Measurements from ENCODE around the gene MZB1.
"Not testable (repeated sequence)": the region's sequence is repeated elsewhere in the genome, so short reads cannot be mapped to it uniquely, and the experiment has no call there.

MZB1 gene

DNA sequence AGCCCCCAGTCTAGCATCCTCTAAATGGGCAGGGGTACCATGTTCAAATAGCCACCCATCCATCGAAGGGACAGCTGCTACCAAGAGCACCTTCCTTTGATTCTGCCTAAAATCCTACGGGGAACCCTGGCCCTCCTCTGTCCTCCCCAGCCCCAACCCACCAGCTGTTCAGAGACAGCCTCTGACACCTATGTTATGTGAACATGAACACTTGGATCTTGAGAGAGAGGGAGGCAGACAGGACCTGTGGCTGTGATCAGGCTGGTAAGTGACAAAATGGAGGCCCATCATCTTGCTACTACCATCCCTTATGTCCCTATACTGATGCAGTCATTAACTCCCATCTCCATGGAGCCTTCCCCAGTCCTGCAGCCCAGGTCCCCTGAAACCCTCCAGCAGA is 14.8 kb downstream of the MZB1 start:
- no peak for DNase-seq (ENCODE audit: low read depth)

DNA sequence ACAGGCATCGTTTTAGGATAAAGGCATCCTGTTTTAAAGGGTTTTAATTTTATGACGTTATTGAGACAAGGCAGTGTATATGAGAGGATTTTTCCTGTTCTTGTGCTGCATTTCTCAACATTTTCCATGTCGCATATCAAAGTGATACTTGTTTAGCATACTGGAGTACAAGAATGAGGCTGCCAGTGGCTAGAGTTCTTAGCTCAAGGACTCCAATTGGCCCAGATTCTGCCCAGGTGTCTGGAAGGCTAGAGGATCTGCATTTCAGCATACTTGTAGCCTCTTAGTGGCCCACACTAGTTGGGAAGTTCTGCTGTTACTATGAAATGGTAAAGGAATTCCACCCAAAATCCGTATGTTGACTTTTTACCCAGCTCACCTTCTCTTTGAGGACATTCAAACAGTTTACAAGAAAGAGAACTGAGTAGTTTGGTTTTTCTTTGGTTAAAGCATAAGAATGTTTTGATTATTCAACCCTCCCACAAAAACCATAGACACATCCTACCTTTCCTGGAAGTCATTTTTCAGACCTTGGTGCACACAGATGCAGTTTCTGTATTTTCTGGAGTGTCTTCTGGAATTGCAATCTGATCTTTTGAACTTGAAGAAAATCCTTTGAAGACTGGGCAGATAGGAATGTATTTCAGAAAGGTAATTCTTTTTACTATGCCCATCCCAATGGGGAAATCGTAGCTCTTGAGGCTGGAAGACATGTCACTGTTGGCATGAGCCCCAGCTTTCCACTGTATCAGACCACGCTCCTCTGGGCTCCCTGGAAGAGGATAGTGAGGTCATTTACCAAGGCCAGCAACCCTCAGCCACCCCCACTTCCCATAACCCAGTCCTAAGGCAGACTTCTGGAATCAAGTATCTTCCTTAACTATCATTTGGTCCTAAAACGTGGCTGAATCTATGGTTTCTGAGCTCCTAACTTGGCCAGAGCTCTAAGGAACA is 18.0 kb downstream of the MZB1 start:
- DNase-seq (ENCODE audit: low read depth): no peak

DNA sequence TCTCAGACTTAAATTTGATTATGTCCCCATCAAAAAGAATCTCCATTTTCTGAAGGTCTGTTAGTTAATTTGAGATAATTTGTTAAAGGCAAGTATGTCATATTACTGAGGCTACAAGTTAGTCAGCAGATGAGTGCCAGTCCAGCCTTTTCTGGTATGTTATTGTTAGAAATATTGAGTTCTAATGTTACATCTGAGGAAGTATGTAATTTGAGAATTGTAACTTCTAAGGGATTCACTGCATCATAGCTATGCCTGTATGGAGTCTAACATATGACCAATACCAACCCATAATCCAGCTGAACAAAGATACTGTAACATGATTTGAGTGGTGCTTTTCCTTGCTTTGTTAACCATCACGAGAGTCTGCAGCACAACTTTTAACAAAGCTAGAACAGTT is 20.5 kb downstream of the MZB1 start:
- DNase-seq (ENCODE audit: low read depth): no peak

DNA sequence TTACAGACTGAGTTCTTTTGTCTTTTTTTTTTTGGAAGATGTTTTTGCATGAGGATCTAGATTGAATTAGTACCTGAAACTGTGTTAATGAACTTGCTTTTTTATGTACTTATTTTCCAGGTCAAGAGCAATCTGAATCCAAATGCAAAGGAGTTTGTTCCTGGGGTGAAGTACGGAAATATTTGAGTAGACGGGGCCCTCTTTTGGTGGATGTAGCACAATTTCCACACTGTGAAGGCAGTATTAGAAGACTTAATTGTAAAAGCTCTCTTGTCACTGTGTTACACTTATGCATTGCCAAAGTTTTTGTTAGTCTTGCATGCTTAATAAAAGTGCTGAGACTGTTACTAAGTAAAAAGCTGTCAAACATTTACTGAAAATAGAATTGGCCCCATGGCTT is 21.1 kb downstream of the MZB1 start:
- DNase-seq (ENCODE audit: low read depth): no peak

DNA sequence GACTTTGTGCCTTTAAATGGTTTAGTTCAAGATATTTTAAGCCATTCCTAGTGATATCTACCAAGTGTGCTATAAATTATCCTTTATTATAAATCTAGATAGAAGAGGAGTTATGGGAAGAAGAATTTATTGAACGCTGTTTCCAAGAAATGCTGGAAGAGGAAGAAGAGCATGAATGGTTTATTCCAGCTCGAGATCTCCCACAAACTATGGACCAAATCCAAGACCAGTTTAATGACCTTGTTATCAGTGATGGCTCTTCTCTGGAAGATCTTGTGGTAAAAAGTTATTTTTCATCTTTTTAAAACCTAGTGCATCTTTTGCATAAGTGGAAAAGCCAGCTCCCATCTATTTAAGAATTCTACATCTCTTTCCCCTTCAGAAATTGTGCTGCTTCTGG is 25.2 kb downstream of the MZB1 start:
- DNase-seq (ENCODE audit: low read depth): no peak

DNA sequence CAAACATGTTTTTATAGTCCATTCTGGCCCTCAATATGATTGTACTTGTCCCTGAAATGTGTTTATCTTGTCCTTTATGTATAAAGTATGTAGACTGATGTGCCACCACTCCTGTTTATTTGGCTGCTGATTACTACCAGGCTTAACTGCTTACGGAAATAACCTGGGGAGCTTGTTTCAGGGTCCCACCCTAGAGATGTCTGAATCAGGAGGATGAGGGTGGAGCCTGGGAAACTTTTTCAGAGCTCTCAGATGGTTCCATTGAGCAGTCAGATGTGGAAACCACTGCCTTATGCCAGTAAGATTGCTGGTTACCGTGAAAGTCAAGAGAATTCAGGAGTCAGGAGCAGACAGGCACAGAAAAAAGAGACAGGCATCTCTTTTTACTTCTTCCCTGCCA is 25.8 kb downstream of the MZB1 start:
- no peak for DNase-seq (ENCODE audit: low read depth)

DNA sequence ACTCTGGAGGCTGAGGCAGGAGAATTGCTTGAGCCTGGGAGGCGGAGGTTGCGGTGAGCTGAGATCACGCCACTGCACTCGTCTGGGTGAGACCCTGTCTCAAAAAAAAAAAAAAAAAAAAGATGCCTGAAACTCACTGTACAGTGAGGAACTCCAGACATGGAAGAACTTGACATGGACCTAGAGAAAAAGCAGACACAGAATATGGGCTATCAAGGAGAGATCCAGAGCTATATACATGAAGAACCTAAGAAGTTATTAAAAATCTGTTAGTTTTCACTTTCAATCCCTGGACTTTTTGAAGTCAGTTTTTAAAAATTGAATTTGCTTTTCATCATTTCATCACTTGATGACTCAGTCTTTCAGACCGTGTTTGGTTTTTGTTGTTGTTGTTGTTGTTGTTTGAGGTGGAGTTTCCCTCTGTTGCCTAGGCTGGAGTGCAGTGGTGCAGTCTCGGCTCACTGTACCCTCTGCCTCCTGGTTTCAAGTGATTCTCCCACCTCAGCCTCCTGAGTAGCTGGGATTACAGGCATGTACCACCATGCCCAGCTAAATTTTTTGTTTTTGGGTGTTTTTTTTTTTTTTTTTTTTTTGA is 27.8 kb downstream of the MZB1 start:
- DNase-seq (ENCODE audit: low read depth): no peak

DNA sequence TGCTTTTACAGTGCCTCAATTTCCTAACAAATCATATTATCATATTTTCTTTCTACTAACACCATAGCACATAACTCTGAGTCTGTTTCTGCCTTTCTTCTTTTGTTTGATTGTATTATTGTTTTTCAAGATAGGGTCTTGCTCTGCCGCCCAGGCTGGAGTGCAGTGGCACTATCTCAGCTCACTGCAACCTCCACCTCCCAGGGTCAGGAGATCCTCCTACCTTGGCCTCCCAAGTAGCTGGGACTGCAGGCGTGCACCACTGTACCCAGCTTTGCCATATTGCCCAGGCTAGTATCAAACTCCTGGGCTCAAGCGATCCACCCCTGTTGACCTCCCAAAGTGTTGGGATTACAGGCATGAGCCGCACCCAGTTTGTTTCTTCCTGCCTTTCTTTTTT is 29.3 kb downstream of the MZB1 start:
- no peak for DNase-seq (ENCODE audit: low read depth)

DNA sequence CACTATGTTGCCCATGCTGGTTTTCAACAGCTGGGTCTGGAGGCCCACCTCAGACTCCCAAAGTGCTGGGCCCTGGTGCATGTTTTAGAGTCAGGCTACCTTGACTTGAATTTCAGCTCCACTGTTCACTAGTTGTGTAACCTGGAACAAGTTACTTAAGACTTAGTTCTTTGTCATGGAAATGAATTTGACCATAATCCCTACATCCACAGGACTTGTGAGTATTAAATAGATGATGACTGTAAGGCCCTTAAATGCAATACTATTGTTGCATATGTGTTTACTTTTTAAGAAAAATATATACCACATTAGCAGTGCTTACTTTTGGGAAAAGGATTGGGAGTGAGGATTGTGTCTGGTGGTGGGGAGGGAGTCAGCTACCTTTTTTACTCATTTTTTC is 31.6 kb downstream of the MZB1 start:
- DNase-seq (ENCODE audit: low read depth): no peak

DNA sequence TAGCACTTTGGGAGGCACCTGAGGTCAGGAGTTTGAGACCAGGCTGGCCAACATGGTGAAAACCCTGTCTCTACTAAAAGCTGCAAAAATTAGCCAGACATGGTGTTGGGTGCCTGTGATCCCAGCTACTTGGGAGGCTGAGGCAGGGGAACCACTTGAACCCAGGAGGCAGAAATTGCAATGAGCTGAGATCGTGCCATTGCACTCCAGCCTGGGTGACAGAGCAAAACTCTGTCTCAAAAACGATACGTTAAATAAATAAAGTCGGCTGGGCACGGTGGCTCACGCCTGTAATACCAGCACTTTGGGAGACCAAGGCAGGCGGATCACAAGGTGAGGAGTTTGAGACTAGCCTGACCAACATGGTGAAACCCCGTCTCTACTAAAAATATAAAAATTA is 33.8 kb downstream of the MZB1 start:
- not testable (repeated sequence) for DNase-seq (ENCODE audit: low read depth)

DNA sequence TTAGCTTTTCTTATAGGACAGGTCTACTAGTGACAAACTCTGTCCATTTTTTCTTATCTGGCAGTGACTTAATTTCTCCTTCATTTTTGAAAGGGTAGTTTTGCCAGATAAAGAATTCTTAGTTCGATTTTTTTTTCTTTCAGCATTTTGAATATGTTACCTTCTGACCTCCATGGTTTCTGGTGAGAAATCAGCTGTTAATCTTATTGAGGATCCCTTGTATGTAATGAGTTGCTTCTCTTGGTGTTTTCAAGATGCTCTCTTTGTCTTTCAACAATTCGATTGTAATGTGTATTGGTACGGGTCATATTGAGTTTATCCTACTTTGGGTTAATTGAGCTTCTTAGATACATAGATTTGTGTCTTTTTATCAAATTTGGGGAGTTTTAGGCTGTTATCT is 35.5 kb downstream of the MZB1 start:
- DNase-seq (ENCODE audit: low read depth): no peak

DNA sequence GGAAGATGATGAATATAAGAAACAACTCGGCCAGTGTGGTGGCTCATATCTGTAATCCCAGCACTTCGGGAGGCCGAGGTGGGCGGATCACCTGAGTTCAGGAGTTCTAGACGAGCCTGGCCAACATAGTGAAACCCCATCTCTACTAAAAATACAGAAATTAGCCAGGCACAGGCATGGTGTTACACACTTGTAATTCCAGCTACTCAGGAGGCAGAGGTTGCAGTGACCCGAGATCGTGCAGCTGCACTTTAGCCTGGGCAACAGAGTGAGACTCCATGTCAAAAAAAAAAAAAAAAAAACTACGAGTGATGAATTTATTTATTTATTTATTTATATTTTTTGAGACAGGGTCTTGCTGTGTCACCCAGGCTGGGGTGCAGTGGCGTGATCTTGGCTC is 41.9 kb downstream of the MZB1 start:
- not testable (repeated sequence) for DNase-seq (ENCODE audit: low read depth)

DNA sequence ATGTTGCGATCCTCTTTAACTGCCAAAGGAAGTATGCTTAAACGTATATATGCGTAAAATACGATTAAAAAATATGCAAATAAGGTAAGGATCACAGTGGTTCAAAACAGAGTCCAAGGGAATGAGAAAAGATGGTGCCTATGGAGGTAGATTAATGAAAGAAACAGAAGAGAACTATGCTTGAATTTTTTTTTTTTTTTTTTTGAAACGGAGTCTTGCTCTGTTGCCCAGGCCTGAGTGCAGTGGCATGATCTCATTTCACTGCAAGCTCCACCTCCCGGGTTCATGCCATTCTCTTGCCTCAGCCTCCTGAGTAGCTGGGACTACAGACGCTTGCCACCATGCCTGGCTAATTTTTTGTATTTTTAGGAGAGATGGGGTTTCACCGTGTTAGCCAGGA is 44.3 kb downstream of the MZB1 start:
- DNase-seq (ENCODE audit: low read depth): not testable (repeated sequence)

DNA sequence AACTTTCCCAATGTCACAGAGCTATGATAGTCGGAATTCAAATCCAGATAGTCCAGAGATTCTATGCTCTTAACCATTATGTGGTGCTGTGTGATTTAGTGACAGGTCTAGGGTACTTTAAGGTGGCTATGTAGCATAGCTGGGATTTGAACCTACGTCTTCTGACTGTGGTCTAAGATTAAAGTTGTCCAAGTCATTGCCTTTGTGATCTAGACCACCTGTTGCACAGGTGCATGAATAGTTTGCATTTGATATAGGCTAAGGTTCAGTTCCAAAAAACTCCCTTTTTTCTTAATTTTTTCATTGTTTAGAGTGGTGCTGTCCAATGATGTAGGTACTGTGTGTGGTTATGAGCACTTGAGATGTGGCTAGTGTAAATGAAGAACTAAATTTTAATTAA is 45.5 kb downstream of the MZB1 start:
- no peak for DNase-seq (ENCODE audit: low read depth)

DNA sequence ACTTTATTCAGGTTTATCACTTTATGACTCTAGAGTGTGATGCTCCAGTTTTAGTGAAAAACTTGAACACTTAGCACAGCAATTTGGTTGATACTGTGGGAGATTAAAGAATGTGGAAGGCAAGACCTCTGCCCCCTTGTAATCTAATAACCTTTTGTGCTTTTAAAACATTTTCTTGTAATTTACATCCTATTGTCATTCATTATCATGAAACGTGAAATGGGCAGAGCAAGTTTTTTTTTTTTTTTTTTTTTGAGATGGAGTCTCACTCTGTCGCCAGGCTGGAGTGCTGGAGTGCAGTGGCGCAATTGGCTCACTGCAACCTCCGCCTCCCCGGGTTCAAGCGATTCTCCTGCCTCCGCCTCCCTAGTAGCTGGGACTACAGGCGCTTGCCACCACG is 46.2 kb downstream of the MZB1 start:
- DNase-seq (ENCODE audit: low read depth): no peak

DNA sequence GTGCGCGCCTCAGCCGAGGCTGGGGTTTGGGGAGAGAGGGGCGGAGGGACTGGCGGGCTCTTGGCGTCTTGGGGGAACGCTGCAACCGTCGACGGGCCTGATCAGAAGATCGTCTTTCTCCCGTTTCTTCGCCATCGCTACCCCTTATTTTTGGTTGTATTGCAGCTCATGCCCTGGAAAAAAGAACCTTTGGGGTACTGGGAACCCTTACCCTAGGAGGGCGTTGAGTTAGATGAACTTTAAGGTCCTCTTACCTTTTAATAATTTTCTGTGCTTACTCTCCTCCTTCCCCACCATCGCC is 47.3 kb downstream of the MZB1 start:
- no peak for DNase-seq (ENCODE audit: low read depth)

DNA sequence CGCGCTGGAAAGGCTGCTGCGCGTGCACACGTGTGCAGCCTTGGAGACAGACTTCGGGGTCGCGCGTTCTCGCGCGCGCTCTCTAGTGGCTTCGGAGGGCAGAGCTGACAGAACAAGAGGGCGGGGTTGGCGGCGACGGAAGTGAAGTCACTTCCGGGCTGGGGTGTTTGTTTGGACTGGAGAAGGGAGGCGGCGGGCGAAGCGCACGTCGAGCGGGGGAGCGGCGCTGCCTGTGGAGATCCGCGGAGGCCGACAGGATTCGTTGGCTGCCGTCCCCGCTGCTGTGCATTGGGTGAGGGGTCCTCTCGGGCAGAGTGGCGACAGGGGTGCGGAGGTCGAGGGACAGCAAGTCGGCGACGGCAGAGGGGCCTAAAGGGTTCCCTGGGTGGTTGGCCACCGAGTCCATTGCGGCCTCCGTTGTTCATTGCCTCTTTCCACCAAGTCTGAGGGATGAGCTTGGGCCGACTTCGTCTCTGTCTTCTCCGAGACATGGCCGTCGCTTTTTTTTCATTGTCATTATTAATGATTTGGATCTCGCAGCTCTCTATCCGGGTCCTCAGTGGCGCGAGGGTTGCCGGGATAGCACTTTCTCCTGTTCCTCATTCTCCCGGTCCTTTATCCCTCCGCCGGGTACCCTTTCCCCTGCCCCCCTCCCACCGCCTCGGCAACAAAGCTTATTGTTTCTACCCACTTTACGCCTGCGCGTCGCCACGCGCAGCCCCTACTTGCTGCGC is 47.9 kb downstream of the MZB1 start, which contains the start of gene PAIP2:
Gene PAIP2, plus strand, starts transcription at position 166 of the 734 bp plus-strand sequence. CDS start 21,931 bp downstream, outside the sequence.
- DNase-seq (ENCODE audit: low read depth): peak; percentile 96

DNA sequence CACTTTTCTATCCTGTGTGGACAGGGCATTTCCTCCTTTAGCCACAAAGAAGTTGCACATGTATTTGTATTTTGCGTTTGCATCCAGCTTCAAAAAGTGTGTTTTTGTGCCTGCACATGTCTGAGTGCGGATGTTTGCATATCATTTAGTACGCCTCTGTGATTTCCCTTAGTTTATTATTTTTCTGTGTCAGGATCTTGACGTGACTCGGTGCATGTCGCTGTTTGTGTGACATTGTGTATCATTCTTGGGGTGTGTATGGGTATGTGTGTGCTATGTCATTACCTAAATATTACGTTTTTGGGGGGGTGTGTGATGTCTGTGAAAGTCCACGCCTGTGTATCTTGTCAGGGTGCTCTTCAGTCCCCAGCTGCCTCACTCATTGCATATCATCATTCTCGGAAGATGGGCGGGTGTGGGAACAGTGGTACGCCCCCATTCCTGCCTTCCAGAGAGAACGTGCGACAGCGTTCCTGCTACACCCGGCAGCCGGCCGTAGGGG is 48.5 kb downstream of the MZB1 start:
- no peak for DNase-seq (ENCODE audit: low read depth)

DNA sequence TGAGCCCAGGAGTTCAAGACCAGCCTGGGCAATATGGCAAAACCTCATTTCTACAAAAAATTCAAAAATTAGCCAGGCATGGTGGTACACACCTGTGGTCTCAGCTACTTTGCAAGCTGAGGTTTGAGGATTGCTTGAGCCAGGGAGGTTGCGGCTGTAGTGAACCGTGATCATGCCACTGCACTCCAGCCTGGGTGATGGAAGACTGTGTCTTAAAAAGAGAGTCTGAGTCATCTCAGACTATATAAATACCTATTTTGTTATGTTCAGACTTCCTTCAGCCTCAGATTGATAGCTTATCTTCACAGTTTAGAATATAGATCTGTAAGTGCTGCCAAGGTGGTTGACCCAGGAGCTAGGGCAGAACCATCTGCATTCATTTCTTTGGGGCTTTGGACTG is 49.7 kb downstream of the MZB1 start:
- DNase-seq (ENCODE audit: low read depth): no peak
